ENCODE measurements around the gene HYOU1. TPM values are rescaled to one million over a fixed set of nuclear protein-coding genes. Genes with fewer than 3 reads are reported as not detected.
"Not testable (repeated sequence)": the region's sequence is repeated elsewhere in the genome, so short reads cannot be mapped to it uniquely, and the experiment has no call there.

Gene HYOU1
- 100 to 1,000 TPM in 1 of 4 donors, 10 to 100 TPM in 3; 46.4 to 131 (median 61.0) TPM for total RNA-seq

GRCh38 chr11:119057000-119057769, at the start of gene HYOU1:
TSS of gene HYOU1 (minus strand) at chr11:119057205. CDS start at chr11:119056160, 1,045 bp downstream.
- no peaks in the 10 kb centered on the region for H3K27me3 ChIP-seq
- H3K4me3 ChIP-seq, result peak within 1 kb of the TSS; percentile 65 to 92 (median 82)
- DNase-seq, result peak; percentile 99
- peaks cover 0 to 25% (median 11%) of the 10 kb centered on the region in 4 donors for H3K36me3 ChIP-seq
- H3K4me1 ChIP-seq, result peaks cover 7 to 22% (median 19%) of the 10 kb centered on the region in 4 donors
- H3K27ac ChIP-seq, result peak within 1 kb of the TSS; percentile 84 to 97 (median 90)
- intact Hi-C loops (cut with DNase I; ENCODE audit: low total_unique reads) (no loop called here), in situ Hi-C loops (cut with MboI; ENCODE audit: low pct_ligation_motif_present in 1 of 4, low pct_unique_long_range_greater_than_20kb in 1 of 4, low sequenced_read_pairs in 3 of 4) (no loop called here)
- H3K9me3 ChIP-seq, result no peaks in the 10 kb centered on the region
- TF ChIP-seq POLR2A (IDR thresholded peaks at IDR 0.05), result peak; percentile 82
- peak in 3 of 5 experiments; percentile 17 to 46 (median 21) for TF ChIP-seq CTCF (IDR thresholded peaks at IDR 0.05)
- TF ChIP-seq EP300 (IDR thresholded peaks at IDR 0.05; ENCODE audit: low read depth), result no peak
- TF ChIP-seq POLR2AphosphoS5 (IDR thresholded peaks at IDR 0.05), result peak; percentile 75 to 90 (median 80)
- WGBS, 2 donors (ENCODE audit: low coverage in 1 of 2), result 1% methylated on average over 48 of the region's 79 CpGs; no CpG with 5 or more reads in 1 of the 2 donors

GRCh38 chr11:119103793-119104192, 46.8 kb upstream of the HYOU1 start:
- no peaks in the 10 kb centered on the region for H3K27me3 ChIP-seq
- H3K9me3 ChIP-seq, result no peaks in the 10 kb centered on the region
- WGBS, 2 donors (ENCODE audit: low coverage in 1 of 2), result 50 to 56% methylated on average over 4 of the region's 4 CpGs
- intact Hi-C loops (cut with DNase I; ENCODE audit: low total_unique reads), result no loop called here
- DNase-seq, result no peak
- H3K4me3 ChIP-seq, result no peak overlapping the region
- peak overlapping the region; percentile 93 to 98 (median 97) for H3K27ac ChIP-seq
- H3K4me1 ChIP-seq, result peaks cover 21 to 47% (median 33%) of the 10 kb centered on the region in 4 donors
- no peaks in the 10 kb centered on the region for H3K36me3 ChIP-seq
- TF ChIP-seq EP300 (IDR thresholded peaks at IDR 0.05; ENCODE audit: low read depth) (no peak), POLR2AphosphoS5 (IDR thresholded peaks at IDR 0.05) (no peak)
- in situ Hi-C loops (cut with MboI; ENCODE audit: low pct_ligation_motif_present in 1 of 4, low pct_unique_long_range_greater_than_20kb in 1 of 4, low sequenced_read_pairs in 3 of 4), result no loop called here

DNA sequence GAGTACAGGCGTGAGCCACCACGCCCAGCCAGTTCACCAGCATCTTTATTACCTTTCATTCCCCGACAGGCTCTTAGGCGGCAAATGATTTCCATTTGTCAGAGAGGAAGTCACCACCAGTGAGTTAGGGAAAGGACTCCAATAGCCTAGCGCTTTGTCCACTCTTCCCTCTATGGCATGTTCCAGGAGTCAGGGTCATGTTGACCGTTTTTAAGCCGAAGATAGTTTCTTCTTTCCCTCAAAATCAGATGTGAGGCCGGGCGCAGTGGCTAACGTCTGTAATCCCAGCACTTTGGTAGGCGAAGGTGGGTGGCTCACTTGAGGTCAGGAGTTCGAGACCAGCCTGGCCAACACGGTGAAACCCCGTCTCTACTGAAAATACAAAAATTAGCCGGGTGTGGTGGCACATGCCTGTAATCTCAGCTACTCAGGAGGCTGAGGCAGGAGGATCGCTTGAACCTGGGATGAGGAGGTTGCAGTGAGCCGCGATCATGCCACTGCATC, 46.2 kb upstream of the HYOU1 start:
- H3K27me3 ChIP-seq; intact Hi-C loops (cut with DNase I; ENCODE audit: low total_unique reads); H3K9me3 ChIP-seq; DNase-seq; H3K36me3 ChIP-seq; in situ Hi-C loops (cut with MboI; ENCODE audit: low pct_ligation_motif_present in 1 of 4, low pct_unique_long_range_greater_than_20kb in 1 of 4, low sequenced_read_pairs in 3 of 4): not testable (repeated sequence)
- 73 to 100% methylated on average over 3 to 18 of the region's 18 CpGs for WGBS, 2 donors (ENCODE audit: low coverage in 1 of 2)
- Histone ChIP-seq H3K4me1 (peaks cover 18 to 41% (median 27%) of the 10 kb centered on the region in 4 donors), H3K27ac (peak overlapping the region; percentile 93 to 98 (median 97)), H3K4me3 (peak overlapping the region in 2 of 4 donors; percentile 68 to 84)

- in situ Hi-C loops (cut with MboI; ENCODE audit: low pct_ligation_motif_present in 1 of 4, low pct_unique_long_range_greater_than_20kb in 1 of 4, low sequenced_read_pairs in 3 of 4), result no loop called here
- TF ChIP-seq POLR2AphosphoS5 (IDR thresholded peaks at IDR 0.05), result peak; percentile 48 to 59 (median 54)
- no peak for TF ChIP-seq CTCF (IDR thresholded peaks at IDR 0.05)
- DNase-seq, result peak; percentile 92
- Histone ChIP-seq H3K36me3 (peaks cover 0 to 9% (median 1%) of the 10 kb centered on the region in 4 donors), H3K27ac (peak within 1 kb of the TSS; percentile 93 to 98 (median 97)), H3K4me3 (peak within 1 kb of the TSS; percentile 61 to 84 (median 66)), H3K27me3 (no peaks in the 10 kb centered on the region), H3K4me1 (peaks cover 18 to 38% (median 24%) of the 10 kb centered on the region in 4 donors), H3K9me3 (no peaks in the 10 kb centered on the region)
- WGBS, 2 donors (ENCODE audit: low coverage in 1 of 2), result 0% methylated on average over 18 to 32 of the region's 32 CpGs
- intact Hi-C loops (cut with DNase I; ENCODE audit: low total_unique reads), result no loop called here
These were observed 44.9 kb upstream of the HYOU1 start, which contains the start of gene DPAGT1 for GRCh38 chr11:119101759-119102423. TSS of gene DPAGT1 (minus strand) at chr11:119101853. CDS start at chr11:119101655, 198 bp downstream.
